ENCODE results near the gene LHX1.

The LHX1 gene

DNA sequence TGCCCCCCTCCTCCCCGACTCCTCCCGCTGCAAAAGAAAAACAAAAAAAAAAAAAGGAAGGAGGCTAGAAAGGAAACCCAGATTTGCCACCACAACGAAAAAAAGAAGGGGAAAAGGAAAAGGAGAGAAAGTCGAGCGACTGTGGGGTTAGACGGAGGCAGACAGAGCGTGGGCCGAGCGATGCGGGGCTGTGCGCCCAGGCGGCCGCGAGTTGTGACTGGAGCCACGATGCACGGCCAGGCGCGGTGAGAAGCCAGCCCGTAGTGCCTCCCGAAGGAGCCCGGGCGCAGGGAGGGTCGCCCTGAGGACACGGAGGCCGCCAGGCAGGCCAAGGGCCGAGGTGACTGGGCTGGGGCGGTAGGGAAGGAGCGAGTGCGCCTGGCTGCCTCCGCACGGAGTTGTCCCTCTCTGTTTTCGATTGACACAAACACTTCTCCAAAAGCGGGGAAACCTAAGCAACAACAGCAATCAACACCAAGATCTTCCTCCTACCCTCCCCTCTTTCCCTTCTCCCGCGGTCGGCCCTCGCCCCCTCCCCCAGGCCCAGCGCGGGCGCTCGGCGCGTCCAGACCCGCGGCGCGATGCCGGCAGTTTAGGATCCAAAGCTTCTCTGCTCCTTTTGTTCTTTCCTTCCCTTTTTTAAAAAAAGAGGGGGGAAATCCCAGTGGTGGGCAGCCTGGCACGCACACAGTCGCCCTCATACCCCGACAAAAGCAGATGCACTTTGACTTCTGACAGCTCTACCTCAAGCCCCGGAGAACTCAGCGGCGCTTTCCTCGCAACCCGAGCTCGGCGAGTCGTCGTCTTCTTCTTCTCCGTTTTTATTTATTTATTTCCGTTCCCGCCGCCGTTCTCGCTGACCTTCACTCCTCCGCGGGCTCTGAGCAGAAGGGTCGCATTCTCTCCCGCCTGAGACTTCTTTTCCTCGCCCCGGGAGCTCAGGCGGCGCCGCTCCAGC, at the start of gene LHX1:
TSS of gene LHX1 (plus strand) at position 475 of the 958 bp plus-strand sequence. CDS start 723 bp downstream, outside the sequence.
- ATAC-seq (ENCODE audit: low read depth), result no peak
- H3K9me3 ChIP-seq (ENCODE audit: severe bottlenecking), result no peaks in the 10 kb centered on the region
- TF ChIP-seq CTCF (IDR thresholded peaks at IDR 0.05; ENCODE audit: poor library complexity, severe bottlenecking), result no peak
- H3K27me3 ChIP-seq (ENCODE audit: insufficient read depth, poor library complexity, severe bottlenecking), result peaks cover 98% of the 10 kb centered on the region
- H3K4me1 ChIP-seq (ENCODE audit: insufficient read depth, poor library complexity, severe bottlenecking), result no peaks in the 10 kb centered on the region
- no peak within 1 kb of the TSS for H3K4me3 ChIP-seq (ENCODE audit: severe bottlenecking)
- H3K27ac ChIP-seq (ENCODE audit: poor library complexity, severe bottlenecking), result no peak within 1 kb of the TSS
- no peak for DNase-seq (ENCODE audit: low spot score)
- H3K36me3 ChIP-seq (ENCODE audit: low read depth), result no peaks in the 10 kb centered on the region

GRCh38 chr17:36888236-36888951, 48.9 kb upstream of the LHX1 start:
- Histone ChIP-seq H3K9me3 (ENCODE audit: severe bottlenecking) (no peaks in the 10 kb centered on the region), H3K4me1 (ENCODE audit: insufficient read depth, poor library complexity, severe bottlenecking) (no peaks in the 10 kb centered on the region), H3K36me3 (ENCODE audit: low read depth) (no peaks in the 10 kb centered on the region), H3K27me3 (ENCODE audit: insufficient read depth, poor library complexity, severe bottlenecking) (no peaks in the 10 kb centered on the region), H3K4me3 (ENCODE audit: severe bottlenecking) (no peak overlapping the region), H3K27ac (ENCODE audit: poor library complexity, severe bottlenecking) (no peak overlapping the region)
- TF ChIP-seq CTCF (IDR thresholded peaks at IDR 0.05; ENCODE audit: poor library complexity, severe bottlenecking), result no peak
- DNase-seq (ENCODE audit: low spot score), result no peak
- no peak for ATAC-seq (ENCODE audit: low read depth)

- H3K4me1 ChIP-seq (ENCODE audit: insufficient read depth, poor library complexity, severe bottlenecking), result no peaks in the 10 kb centered on the region
Observed at GRCh38 chr17:36889770-36890349, 47.4 kb upstream of the LHX1 start.

DNA sequence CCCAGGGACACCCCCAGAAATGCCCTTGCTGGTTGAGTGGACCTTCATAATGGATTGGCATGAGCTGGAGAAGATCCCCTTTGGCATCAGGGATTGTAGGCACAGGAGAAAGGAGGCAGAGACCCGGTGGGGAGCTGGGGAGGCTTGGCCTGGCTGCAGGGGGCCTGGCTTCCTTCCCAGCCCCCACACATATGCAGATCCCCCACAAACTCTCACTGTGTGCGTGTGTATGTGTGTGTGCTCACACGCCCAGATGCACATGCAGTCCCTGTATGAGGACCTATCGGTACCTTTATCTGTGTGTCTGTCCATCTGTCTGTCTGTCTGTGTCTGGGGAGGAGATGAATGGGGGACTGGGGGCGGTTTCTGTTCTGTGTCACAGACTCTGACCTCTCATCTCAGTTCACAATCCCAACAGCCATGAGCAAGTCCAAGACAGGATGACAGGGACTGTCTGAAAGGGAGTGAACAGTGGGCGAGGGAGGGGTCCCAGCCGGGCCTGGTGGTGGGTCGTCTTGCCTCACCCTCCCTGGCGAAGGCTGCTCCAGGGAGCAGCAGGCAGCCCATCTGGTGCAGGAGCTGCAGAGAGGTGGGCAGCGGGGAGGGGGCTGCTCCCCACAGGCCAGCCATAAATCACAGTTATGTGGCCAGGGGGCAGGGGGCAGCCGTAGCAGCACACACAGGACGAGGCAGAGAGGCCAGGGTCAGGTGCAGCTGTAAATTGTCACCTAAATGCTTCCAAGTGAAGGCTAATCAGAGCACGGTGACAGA, 46.7 kb upstream of the LHX1 start:
- Histone ChIP-seq H3K4me1 (ENCODE audit: insufficient read depth, poor library complexity, severe bottlenecking) (no peaks in the 10 kb centered on the region), H3K27ac (ENCODE audit: poor library complexity, severe bottlenecking) (no peak overlapping the region), H3K9me3 (ENCODE audit: severe bottlenecking) (no peaks in the 10 kb centered on the region), H3K27me3 (ENCODE audit: insufficient read depth, poor library complexity, severe bottlenecking) (no peaks in the 10 kb centered on the region), H3K36me3 (ENCODE audit: low read depth) (no peaks in the 10 kb centered on the region), H3K4me3 (ENCODE audit: severe bottlenecking) (no peak overlapping the region)
- ATAC-seq (ENCODE audit: low read depth), result no peak
- TF ChIP-seq CTCF (IDR thresholded peaks at IDR 0.05; ENCODE audit: poor library complexity, severe bottlenecking), result no peak
- no peak for DNase-seq (ENCODE audit: low spot score)

More at GRCh38 chr17:36889770-36890349, 47.4 kb upstream of the LHX1 start:
- no peaks in the 10 kb centered on the region for H3K9me3 ChIP-seq (ENCODE audit: severe bottlenecking)
- H3K36me3 ChIP-seq (ENCODE audit: low read depth), result no peaks in the 10 kb centered on the region
- H3K27me3 ChIP-seq (ENCODE audit: insufficient read depth, poor library complexity, severe bottlenecking), result no peaks in the 10 kb centered on the region
- ATAC-seq (ENCODE audit: low read depth) (no peak), DNase-seq (ENCODE audit: low spot score) (no peak)
- no peak overlapping the region for H3K27ac ChIP-seq (ENCODE audit: poor library complexity, severe bottlenecking)
- H3K4me3 ChIP-seq (ENCODE audit: severe bottlenecking), result no peak overlapping the region
- no peak for TF ChIP-seq CTCF (IDR thresholded peaks at IDR 0.05; ENCODE audit: poor library complexity, severe bottlenecking)

Data from RWPE2 (cell line).